ENCODE results near the gene ZNF213. TPM values are rescaled to one million over a fixed set of nuclear protein-coding genes. Genes with fewer than 3 reads are reported as not detected.

ZNF213 gene
- total RNA-seq, 1 donor from 2014 or later: 14.9 TPM

GRCh38 chr16:3121851-3122467 is 12.9 kb upstream of the ZNF213 start:
- Mint-ChIP-seq H3K4me3 (peak overlapping the region; percentile 92), H3K27me3 (ENCODE audit: low read depth) (peaks cover 4% of the 10 kb centered on the region), H3K9me3 (no peaks in the 10 kb centered on the region), H3K27ac (ENCODE audit: unreplicated experiment) (no peak overlapping the region), H3K36me3 (ENCODE audit: low read depth) (no peaks in the 10 kb centered on the region), H3K4me1 (peaks cover 29% of the 10 kb centered on the region)
- TF ChIP-seq CTCF (conservative IDR thresholded peaks at IDR 0.05): no peak
- DNase-seq (ENCODE audit: low read depth, low spot score): no peak

GRCh38 chr16:3122926-3123570 is 11.8 kb upstream of the ZNF213 start:
- DNase-seq (ENCODE audit: low read depth, low spot score): no peak
- H3K4me1 Mint-ChIP-seq: peaks cover 29% of the 10 kb centered on the region
- no peaks in the 10 kb centered on the region for H3K9me3 Mint-ChIP-seq
- H3K27me3 Mint-ChIP-seq (ENCODE audit: low read depth): peaks cover 4% of the 10 kb centered on the region
- peak overlapping the region; percentile 92 for H3K4me3 Mint-ChIP-seq
- peaks cover 3% of the 10 kb centered on the region for H3K36me3 Mint-ChIP-seq (ENCODE audit: low read depth)
- no peak for TF ChIP-seq CTCF (conservative IDR thresholded peaks at IDR 0.05)
- no peak overlapping the region for H3K27ac Mint-ChIP-seq (ENCODE audit: unreplicated experiment)

- peaks cover 4% of the 10 kb centered on the region for H3K27me3 Mint-ChIP-seq (ENCODE audit: low read depth)
- no peaks in the 10 kb centered on the region for H3K9me3 Mint-ChIP-seq
- H3K27ac Mint-ChIP-seq (ENCODE audit: unreplicated experiment): peak overlapping the region; percentile 98
- TF ChIP-seq CTCF (conservative IDR thresholded peaks at IDR 0.05): peak; percentile 47
- H3K4me1 Mint-ChIP-seq: peaks cover 31% of the 10 kb centered on the region
- peak; percentile 98 for DNase-seq (ENCODE audit: low read depth, low spot score)
- peak overlapping the region; percentile 92 for H3K4me3 Mint-ChIP-seq
- peaks cover 3% of the 10 kb centered on the region for H3K36me3 Mint-ChIP-seq (ENCODE audit: low read depth)
Observed at GRCh38 chr16:3123986-3124886, 10.6 kb upstream of the ZNF213 start.

GRCh38 chr16:3127745-3128144 is 7.1 kb upstream of the ZNF213 start:
- Mint-ChIP-seq H3K36me3 (ENCODE audit: low read depth) (peaks cover 9% of the 10 kb centered on the region), H3K4me3 (peak overlapping the region; percentile 69)

More at GRCh38 chr16:3127745-3128144, 7.1 kb upstream of the ZNF213 start:
- H3K27me3 Mint-ChIP-seq (ENCODE audit: low read depth): peaks cover 4% of the 10 kb centered on the region
- H3K27ac Mint-ChIP-seq (ENCODE audit: unreplicated experiment): no peak overlapping the region
- DNase-seq (ENCODE audit: low read depth, low spot score): no peak
- peaks cover 40% of the 10 kb centered on the region for H3K4me1 Mint-ChIP-seq
- no peak for TF ChIP-seq CTCF (conservative IDR thresholded peaks at IDR 0.05)
- no peaks in the 10 kb centered on the region for H3K9me3 Mint-ChIP-seq
